Putamen (tissue), 1 donor: ENCODE measurements around the gene EYA4.

Experiments
- DNase-seq: peaks from one replicate; pipeline ENCODE4 v3.0.0-alpha.2; 2016; ENCODE audit warnings: low spot score

The EYA4 gene

GRCh38 chr6:133456944-133457343 is 215.8 kb downstream of the EYA4 start:
- DNase-seq = no peak

DNA sequence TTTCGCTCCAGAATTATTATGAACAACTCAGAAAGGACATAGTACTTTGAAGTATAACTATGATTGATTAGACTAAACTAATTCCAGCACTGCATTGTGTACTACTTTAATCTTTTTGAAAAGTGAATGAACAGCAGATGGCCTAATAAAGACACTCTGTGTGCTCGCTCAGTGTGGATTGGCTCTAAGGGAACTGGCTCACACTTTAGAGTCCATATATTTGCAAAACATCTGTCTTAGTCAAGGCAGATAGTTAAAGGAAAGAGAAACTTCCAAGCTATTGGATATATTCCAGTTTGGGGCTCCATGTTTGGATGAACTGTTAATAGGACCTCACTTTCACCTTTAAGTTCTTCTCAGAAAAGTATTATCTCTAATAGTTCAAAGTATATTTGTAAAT is 218.9 kb downstream of the EYA4 start:
- no peak for DNase-seq

- DNase-seq = no peak
Measured at GRCh38 chr6:133463790-133464189, 222.6 kb downstream of the EYA4 start.

DNA sequence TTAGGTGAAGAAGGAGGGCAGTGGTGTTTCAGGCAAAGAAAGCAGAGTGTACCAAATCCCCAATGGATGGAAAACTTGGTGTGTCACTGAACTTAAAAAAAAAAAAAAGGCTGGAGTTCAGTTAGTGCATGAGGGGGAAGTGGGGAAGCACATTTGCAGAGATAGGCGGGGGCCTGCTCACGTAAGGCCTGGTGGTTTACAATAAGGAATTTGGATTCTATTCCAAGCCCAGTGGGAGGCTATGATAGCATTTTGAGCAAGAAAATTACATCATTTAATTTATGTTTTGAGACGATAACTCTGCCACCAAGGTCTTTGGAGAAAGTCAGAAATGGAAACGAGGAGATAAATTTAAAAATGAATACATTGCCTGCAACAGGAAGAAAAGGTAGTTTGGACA is 225.5 kb downstream of the EYA4 start:
- DNase-seq = no peak

DNA sequence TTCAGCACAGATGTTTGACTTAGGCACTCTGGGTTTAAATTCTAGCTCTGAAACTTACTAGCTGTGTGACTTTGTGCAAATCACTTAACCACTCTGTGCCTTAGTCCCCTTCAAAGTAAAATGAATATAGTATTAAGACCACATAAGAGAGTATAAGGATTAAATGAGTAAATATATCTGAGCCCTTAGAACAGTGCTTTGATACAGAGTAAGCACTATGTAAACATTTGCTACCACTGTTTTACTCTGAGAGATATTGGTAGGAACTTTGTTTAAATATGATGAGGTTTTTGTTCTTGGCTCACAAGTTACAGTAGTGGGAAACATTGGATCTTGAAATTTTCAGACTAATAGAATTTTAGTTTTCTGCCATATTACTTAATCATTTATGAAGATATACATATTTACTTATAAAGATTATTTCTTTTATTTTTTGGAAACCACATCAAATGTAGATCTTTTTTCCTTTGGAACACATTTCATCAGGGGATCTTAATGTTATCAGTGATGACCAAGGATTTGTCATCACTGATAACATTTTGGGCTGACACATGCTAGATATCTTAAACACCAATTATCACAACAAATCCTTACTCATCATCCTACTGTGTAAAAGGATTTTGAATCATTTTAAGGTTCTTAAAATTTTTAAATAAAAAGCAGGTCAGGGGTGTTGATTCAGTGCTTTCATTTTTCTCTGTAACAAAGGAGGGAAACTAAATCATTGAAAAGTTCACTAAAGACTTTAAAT is 226.2 kb downstream of the EYA4 start:
- DNase-seq = no peak

GRCh38 chr6:133467982-133468380 is 226.8 kb downstream of the EYA4 start:
- DNase-seq = no peak

GRCh38 chr6:133468591-133468990 is 227.4 kb downstream of the EYA4 start:
- no peak for DNase-seq

- no peak for DNase-seq
Measured at GRCh38 chr6:133474516-133474915, 233.4 kb downstream of the EYA4 start.

- no peak for DNase-seq
Measured at GRCh38 chr6:133478673-133479072, 237.5 kb downstream of the EYA4 start.

DNA sequence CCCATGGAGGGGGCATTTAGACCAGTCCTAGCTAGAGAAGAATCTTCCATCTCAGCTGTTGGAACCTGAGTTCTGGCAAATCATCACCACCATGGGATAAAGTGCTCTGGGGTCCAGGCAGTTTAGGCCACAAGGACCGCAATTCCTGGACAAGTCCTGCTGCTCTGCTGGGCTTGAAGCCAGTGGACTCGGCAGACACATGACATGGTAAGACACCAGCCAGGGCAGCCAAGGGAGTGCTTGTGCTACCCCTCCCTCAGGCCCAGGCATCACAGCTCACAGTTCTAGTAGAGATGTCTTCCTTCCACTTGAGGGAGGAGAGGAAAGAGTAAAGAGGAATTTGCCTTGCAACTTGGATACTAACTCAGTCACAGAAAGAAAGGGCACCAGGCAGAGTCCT is 246.0 kb downstream of the EYA4 start:
- no peak for DNase-seq

- no peak for DNase-seq
Measured at GRCh38 chr6:133495205-133495903, 254.2 kb downstream of the EYA4 start.

- no peak for DNase-seq
Measured at GRCh38 chr6:133499662-133500061, 258.5 kb downstream of the EYA4 start.

DNA sequence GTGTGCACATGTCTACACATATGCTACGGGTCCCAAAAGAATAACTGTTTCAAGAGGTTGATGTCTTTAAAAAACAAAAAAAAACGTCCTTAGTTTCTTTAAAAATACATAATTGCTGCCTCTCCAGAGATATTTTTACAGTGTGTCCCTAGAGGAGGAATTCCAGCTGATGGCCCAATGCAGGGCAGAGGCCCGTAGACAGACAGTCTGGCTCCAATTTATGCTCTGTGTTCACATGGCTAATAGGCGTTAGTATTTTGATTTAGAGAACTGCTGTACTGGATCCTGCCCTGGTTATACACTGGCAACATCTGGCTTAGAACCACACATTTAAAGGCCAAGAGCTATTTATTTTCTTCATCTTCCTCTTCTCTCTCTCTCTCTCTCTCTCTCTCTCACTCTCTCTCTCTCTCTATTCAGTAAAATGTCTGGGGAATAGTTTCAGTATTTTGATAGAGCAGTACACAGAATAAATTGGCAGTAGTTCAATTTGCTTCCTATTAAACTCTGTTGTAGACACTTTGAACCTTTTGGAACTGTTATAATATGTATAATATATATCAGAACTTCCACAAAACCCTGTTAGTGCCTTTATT is 260.6 kb downstream of the EYA4 start:
- no peak for DNase-seq

GRCh38 chr6:133502441-133503335 is 261.5 kb downstream of the EYA4 start:
- DNase-seq = no peak

- DNase-seq = no peak
Measured at GRCh38 chr6:133503336-133503729, 262.2 kb downstream of the EYA4 start.

- DNase-seq = no peak
Measured at GRCh38 chr6:133504158-133504557, 263.0 kb downstream of the EYA4 start.

DNA sequence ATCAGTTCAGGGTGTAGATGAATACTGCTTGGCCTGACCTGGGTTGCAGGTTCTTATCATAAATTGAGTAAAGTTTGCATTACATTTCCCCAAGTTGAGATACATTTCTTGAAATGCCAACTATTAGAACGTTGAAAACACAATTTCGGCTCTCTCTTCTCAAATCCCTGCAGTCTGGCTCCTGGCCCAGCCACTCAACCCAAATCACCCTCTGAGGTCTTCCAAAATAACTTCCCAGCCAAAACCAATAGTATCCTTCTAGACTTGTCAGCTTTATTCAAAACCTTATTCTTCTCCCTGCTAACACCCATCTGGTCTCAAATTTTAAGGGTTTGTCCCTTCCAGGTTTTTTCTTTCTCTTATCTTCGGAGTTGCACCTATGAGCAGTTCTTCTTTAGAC is 263.6 kb downstream of the EYA4 start:
- no peak for DNase-seq

DNA sequence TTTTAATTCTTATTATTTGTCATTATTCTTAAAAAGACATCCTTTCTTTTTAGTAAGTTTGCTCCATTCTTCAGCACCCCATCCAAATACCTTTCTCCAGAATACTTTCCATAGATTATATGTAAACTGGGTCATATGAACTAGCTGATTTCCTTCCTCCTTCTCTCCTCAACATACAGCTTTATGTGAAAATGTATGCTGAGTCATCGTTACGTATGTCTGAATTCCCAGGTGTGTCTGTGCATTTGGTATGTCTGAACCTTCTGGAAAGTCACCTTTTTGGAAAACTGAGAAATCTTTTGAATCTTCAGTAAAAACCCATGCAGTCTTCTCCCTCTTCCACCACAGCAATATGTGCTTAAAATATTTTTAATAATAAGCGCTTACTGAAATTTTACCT is 264.5 kb downstream of the EYA4 start:
- DNase-seq = no peak

DNA sequence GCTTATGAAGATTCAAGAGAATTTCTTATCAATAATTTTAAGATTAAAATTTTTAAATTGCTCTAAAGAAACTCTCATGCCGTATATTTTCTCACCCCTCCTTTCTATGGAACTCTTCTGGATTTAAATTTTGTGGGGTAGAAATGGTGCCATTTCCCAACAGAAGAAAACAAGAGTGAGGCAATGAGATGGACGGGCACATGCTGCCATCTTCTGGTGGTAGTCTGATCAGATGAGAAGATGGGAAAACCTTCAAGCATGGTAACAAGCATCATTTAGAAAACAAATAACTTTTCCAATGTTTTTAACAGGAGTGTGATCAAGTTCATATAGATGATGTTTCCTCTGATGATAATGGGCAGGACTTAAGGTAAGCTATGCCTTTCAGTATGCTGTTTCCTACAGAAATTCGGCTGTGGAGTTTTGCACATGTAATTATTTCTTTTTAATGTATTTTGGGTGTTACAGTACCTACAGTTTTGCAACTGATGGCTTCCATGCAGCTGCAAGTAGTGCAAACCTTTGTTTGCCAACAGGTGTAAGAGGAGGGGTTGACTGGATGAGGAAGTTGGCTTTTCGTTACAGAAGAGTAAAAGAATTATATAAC is 271.4 kb downstream of the EYA4 start:
- peak; percentile 37 for DNase-seq

- DNase-seq = no peak
Measured at GRCh38 chr6:133523816-133524215, 282.7 kb downstream of the EYA4 start.

DNA sequence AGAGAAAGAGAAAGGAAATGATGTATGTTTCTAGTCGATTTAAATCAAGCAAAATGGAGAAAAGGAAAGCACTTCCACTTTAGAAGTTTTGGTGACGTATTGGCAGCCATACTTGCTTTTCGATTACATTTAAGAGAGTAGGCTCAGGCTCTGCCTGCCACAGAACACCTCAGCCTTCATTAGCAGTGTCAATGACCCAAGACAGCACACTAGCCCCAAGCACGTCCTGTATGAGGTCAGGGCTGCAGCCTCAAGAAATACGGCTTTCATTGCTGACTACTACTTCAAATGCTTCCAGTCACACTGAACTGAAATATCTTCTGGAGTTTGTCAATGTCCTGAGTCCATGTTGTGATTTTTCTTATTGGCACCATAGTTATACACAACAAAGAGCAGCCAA is 285.3 kb downstream of the EYA4 start:
- no peak for DNase-seq

- DNase-seq = no peak
Measured at GRCh38 chr6:133528566-133528965, 287.4 kb downstream of the EYA4 start.
